HG03520 (cell line): Measurements from ENCODE around the gene PAK6.

Experiments
- ATAC-seq: cut with Tn5 transposase; IDR thresholded peaks from one replicate; pipeline ENCODE4 v1.9.1; 2021; ENCODE audit warnings: mild to moderate bottlenecking, moderate library complexity; ENCODE audit not compliant: unreplicated experiment

The PAK6 gene

GRCh38 chr15:40241269-40242212, 2.7 kb downstream of the PAK6 start:
- ATAC-seq: no peak

DNA sequence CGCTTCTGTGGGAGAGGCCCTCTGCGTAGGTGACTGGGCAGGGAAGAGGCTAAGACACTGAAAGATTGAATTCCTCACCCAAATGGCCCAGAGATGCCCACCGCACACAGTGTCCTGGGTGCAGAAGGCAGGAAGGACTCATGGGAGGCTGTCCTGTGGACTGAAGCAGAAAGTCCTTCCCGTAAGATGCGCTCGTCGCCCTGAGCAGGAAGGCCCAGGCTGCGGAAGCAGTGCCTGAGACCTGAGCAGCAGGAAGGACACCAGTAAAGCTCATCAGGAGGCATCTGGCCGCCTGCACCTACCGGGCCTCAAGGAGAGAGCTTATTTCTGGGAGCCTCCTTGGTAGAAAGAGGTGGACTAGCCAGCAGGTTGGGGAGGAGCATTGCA, 3.3 kb downstream of the PAK6 start:
- no peak for ATAC-seq

DNA sequence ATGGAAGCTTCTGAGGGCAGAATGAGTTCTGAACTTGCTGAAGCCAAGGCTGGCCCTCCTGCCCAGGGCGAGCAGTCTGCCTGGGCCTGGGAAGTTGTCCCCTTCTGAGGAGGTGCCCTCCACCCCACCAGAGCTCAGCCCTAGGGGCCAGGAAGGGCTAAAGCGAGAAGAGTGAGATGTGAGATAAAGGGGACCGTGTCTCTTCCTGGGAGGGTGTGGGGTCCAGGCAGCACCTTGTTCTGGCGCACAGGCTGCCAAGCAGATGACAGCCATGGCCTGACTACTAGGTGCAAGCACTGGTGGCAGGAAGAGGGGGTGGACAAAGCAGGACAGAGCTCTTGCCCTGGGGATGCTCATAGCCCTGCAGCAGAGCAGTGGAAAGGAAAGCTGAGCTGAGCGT, 3.7 kb downstream of the PAK6 start:
- no peak for ATAC-seq

DNA sequence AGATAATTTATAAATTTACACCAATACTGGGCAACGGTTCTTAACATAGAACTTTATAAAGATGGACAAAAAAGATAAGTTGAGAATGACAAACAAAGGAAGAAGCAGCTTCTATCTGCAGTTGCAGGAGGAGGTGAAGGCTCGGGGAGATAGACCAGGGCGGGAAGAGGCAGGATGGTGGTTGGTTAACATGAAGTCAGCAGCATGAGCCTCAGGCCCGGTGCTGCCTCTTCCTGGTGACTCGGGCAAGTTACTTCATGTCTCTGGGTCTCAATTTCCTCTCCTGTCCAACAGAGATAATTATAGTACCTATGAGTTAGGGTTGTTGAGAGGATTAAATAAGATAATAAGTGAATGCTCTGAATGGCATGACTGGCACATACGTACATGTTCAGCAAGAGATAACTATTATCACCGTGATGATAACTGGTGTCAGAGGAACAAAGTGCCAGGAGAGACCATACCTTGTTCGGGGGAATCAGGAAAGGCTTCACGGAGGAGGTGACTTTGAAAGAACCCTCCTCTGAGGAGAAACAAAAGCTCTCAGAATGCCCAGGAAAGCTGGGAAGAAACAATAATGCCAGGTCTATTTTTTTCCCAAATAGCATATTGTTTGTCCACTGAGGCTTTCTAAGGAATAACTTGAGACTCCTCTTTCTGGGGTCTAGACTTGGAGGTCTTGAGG, 4.4 kb downstream of the PAK6 start:
- no peak for ATAC-seq

DNA sequence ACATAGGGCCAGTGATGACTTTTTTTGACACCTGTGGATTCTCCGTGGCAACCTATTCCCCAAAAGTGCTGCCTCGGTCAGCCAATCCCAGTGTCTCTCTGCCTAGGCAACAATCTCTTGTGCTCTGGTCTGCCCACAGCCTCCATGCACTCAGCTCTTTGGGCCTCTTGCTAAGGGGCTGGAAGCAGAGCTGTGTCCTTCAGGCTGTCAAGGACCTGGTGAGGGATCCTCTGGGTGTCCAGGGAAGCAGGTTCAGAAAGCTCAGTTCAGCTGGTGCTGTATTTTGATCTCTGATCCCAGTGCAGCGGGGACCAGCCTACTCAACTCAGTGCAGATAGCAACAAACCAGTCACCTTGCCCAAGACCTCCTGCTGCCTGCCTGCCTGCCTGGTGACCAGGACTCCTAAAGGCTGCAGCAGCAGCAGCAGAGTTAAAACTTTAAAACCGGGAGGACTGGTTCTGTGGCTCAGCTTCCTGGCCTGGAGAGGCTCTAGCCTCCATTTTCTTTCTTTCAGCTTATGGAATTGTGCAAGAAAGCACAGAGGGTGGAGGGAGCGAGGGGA, 6.2 kb downstream of the PAK6 start:
- no peak for ATAC-seq

- no peak for ATAC-seq
Observed at GRCh38 chr15:40245666-40246450, 7.0 kb downstream of the PAK6 start.

DNA sequence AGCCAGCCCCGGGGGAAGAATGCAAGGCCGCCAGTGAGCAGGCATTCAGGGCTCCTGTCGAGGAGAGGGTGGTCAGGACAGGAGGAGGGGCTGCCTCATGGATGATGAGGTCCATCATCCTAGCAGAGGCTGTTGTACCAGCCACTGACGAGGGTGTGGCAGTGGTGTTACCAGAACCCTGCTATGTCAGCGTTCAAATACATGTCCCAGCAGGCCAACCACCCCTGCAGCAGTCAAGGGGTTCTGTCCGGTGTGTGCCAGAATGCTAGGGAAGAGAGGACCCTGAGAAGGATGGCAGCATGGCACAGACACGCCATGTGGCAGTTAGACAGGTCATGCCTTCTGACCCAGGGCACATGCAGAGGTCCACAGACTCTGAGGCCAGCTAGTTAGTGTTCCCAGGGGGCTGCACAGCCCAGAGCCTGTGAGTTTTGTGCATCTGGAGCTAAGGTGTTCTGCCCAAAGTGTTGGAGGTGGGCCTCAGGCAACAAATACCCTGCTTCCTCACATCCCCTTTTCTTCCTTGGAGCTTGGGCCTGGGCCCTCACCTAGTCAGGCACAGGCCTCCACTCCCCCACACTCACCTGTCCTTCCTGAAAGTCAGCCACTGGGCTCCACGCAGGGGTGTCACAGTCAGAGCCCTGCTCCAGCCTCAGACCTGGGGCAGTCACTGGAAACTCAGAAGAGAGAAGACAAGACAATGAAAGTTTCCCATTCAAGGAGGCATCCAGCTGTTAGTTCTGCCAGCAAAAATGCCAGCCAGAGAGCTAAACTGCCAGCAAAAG, 7.8 kb downstream of the PAK6 start:
- ATAC-seq: no peak

DNA sequence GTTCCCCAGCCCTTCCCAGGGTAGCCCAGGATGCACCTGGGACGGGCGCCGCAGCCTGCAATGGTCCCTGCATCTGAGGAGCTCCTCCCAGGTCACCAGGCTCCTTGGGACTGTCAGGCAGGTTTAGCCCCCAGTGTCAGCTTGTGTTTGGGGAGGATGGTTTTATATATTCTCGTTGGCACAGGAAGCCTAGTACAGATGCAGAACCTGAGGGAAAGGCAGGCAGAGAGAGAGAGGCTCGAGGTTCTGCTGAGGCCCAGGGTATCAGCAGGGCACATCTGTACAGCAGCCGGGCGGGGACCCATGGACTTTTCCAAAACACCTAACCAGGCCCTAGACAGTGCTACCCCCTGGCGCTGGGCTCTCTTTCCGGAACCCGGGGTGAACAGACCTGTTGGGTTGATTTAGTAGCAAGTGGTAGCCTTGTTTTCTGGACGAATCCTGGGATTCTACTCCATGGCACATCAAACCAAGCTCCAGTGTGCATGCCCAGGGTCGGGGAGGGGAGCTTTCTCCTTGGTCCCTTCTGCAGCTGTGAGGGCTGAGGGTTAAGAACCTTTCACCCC, 8.6 kb downstream of the PAK6 start:
- no peak for ATAC-seq

- ATAC-seq: no peak
Observed at GRCh38 chr15:40248006-40248783, 9.3 kb downstream of the PAK6 start.

GRCh38 chr15:40249477-40250303, 10.8 kb downstream of the PAK6 start:
- ATAC-seq: no peak

DNA sequence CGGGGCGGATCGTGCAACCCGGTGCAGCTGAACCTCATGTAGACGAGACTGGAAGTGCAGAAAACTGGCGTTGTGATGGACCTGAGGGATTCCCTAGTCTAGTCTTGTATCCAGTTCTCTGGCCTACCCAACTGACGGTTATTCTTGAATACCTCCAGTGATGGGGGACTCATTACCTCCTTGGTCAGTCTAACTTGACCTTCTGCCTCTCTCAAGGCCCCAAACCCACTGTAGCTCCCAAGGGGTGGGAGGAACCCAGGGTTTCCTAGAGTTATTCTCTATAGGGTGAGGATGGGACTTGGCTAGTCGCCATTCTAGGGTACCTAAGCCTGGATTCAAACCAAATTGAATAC, 11.4 kb downstream of the PAK6 start:
- no peak for ATAC-seq

DNA sequence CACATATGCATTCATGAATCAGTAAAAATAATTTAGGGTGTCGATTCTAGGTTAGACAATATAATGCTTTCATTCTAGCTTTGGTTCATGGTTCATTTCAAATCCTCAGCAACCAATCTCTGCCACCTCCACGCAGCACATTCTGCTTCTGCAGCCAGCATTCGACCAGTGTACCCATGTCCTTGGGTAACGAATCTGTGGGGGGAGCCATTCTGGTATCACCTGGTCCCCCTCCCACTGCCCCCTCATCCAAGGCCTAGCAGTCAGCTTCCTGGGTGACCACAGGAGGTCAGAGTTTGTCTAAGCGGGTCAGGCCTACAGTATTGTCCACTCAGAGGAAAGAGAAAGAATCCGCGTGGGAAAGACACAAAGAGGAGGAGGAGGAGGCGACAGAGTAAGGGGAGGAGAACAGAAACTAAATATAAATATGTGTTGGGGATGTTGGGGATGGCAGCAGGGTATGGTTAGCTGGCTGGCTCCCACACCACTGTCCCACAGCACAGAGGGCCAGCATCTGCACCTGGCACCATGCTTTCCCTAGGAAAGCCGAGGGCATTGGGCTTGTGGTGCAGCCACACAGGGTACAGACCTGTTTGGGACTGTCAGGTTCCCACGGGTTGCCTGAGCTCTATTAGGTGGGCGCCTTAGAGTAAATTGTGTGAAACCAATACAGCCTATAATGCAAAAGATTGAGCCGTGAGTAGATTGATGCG, 12.1 kb downstream of the PAK6 start:
- ATAC-seq: no peak

DNA sequence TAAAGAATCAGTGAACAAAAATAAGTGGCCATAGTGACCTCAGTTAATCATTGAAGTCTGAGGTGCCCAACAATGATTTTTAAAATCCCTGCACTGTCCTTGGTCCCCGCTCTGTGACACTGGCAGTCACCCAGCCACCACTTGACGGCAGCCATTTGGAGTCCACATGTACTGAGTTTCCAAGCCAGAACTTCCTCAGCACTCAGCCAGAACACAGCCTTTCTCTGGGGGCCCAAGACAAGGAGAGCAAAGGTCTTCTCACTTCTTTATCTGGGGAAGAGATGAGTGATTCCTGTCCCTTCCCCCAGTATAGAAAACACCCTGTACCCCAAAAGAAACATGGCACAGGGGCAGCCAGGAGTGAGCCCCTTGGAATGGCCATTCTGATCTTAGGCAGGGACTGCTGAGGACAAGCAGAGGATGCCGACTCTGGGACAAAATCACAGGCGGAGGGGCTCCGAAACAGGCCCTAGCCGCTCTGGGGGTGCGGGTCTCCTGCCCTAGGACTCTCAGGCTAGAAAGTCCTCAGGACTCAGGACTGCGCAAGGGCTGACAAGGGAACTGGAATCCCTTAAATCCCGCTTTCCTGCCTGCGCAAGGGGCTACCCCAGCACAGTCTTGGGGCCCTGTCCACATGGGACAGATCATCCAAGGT, 12.8 kb downstream of the PAK6 start:
- no peak for ATAC-seq

DNA sequence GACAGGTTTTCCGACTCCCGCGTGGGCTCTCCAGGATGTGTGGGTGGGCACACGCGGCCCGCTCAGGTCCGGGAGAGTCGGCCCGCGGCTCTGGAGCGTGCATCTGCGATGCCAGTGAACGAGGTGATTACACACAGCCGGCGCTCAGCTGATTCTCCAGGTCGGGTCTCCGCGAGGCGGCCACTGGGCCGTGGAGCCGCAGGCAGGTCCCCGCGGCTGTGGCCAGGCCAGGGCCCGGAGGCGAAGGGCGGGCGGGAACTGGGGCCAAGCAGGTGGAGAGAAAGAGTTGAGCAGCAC, 13.2 kb downstream of the PAK6 start:
- no peak for ATAC-seq

GRCh38 chr15:40252438-40253166, 13.7 kb downstream of the PAK6 start:
- no peak for ATAC-seq

GRCh38 chr15:40253167-40253790, 14.4 kb downstream of the PAK6 start:
- no peak for ATAC-seq
